Sigmoid colon (tissue), 7 donors: ENCODE results near the gene SHBG. TPM values are rescaled to one million over a fixed set of nuclear protein-coding genes. Genes with fewer than 3 reads are reported as not detected.

Source experiments
- DNase-seq: peaks from one replicate; pipeline ENCODE4 v3.0.0-alpha.2; 2019
- H3K27ac ChIP-seq, 4 donors: fragments of 200-600 bp; sonication (generic); one replicate each; pipeline ENCODE4 v1.5.1; 2016 to 2019; ENCODE audit warnings: mild to moderate bottlenecking in 1 of 4
- H3K27me3 ChIP-seq, 3 donors: fragments of 200-600 bp; sonication (generic); one replicate each; pipeline ENCODE4 v1.5.1; 2019; ENCODE audit warnings: mild to moderate bottlenecking in 1 of 3
- H3K36me3 ChIP-seq, 4 donors: fragments of 200-600 bp; sonication (generic); one replicate each; pipeline ENCODE4 v1.5.1; 2016 to 2019
- H3K4me1 ChIP-seq, 4 donors: fragments of 200-600 bp; sonication (generic); one replicate each; pipeline ENCODE4 v1.5.1; 2017 to 2019
- H3K4me3 ChIP-seq, 4 donors: fragments of 200-600 bp; sonication (generic); one replicate each; pipeline ENCODE4 v1.5.1; 2017 to 2019; ENCODE audit warnings: mild to moderate bottlenecking in 2 of 4, moderate library complexity in 1 of 4
- H3K9me3 ChIP-seq, 4 donors: fragments of 200-600 bp in 3 of 4; sonication (generic) in 3 of 4; one replicate each; pipeline versions ENCODE4 v1.5.1 to v1.6.1; 2013 to 2019
- CTCF ChIP-seq, 4 experiments: fragments of 450-650 bp in 3 of 4; fragments of 200-600 bp in 1 of 4; IDR thresholded peaks; one replicate each; pipeline ENCODE4 v1.5.1; 2016 to 2019; ENCODE audit warnings: antibody characterized with exemption in 4 of 4, mild to moderate bottlenecking in 3 of 4, moderate library complexity in 2 of 4
- EP300 ChIP-seq, 4 donors: sonication (generic); formaldehyde crosslinking; IDR thresholded peaks; one replicate each; pipeline ENCODE4 v1.6.1; 2017; ENCODE audit warnings: antibody characterized with exemption in 4 of 4
- POLR2A ChIP-seq, 2 donors: fragments of 450-650 bp; IDR thresholded peaks; one replicate each; pipeline ENCODE4 v1.6.1; 2016; ENCODE audit warnings: antibody characterized with exemption in 2 of 2, mild to moderate bottlenecking in 2 of 2, moderate library complexity in 2 of 2
- POLR2AphosphoS5 ChIP-seq, 4 donors: sonication (generic); formaldehyde crosslinking; IDR thresholded peaks; one replicate each; pipeline ENCODE4 v1.6.1; 2017; ENCODE audit warnings: antibody characterized with exemption in 4 of 4
- WGBS, 2 donors: extraction: QIAGEN DNeasy Blood & Tissue Kit; methylation state at CpG; one replicate each; pipeline ENCODE4 v1.1.7; 2013; 5-methylcytosine and 5-hydroxymethylcytosine counted together
- intact Hi-C: fragments of 100-400 bp; cut with DNase I; formaldehyde crosslinking; loops from one replicate; pipeline ENCODE4 v1.15.1; 2023
- polyA plus RNA-seq, 3 donors: library from polyadenylated mRNA; stranded (reverse); fragments of 200-250 nt; gene quantifications; one replicate each; pipeline ENCODE4 v1.2.3, GENCODE V29; 2013
- total RNA-seq, 4 donors: library from RNA; depleted of rRNA; stranded (reverse); fragments of >200 nt; gene quantifications; one replicate each; pipeline ENCODE4 v1.1.0, GENCODE V29; 2016
- donor health status: healthy with polysubstance abuse.
- donor health status: Bipolar disorder and iron deficiency.
- donor health status: healthy.

Gene SHBG
- total and polyA plus RNA-seq, 7 donors = 0.34 to 1.2 TPM; not detected in 5

GRCh38 chr17:7644775-7645174 lies 14.8 kb downstream of the SHBG start:
- intact Hi-C loops = no loop called here
- H3K36me3 ChIP-seq = no peaks in the 10 kb centered on the region
- no peak overlapping the region for H3K4me3 ChIP-seq
- H3K27ac ChIP-seq = no peak overlapping the region
- no peaks in the 10 kb centered on the region for H3K9me3 ChIP-seq
- TF ChIP-seq CTCF (IDR thresholded peaks at IDR 0.05) (no peak), EP300 (IDR thresholded peaks at IDR 0.05) (no peak), POLR2A (IDR thresholded peaks at IDR 0.05) (no peak), POLR2AphosphoS5 (IDR thresholded peaks at IDR 0.05) (no peak)
- H3K4me1 ChIP-seq = no peaks in the 10 kb centered on the region
- DNase-seq = no peak
- 75 to 83% methylated on average over 4 of the region's 4 CpGs for WGBS, 2 donors
- H3K27me3 ChIP-seq = peaks cover 0 to 36% (median 8%) of the 10 kb centered on the region in 3 donors

GRCh38 chr17:7646457-7646856 lies 16.5 kb downstream of the SHBG start:
- WGBS, 2 donors = 81 to 85% methylated on average over 9 of the region's 9 CpGs
- H3K4me1 ChIP-seq = peaks cover 0 to 16% (median 14%) of the 10 kb centered on the region in 4 donors
- intact Hi-C loops = no loop called here
- no peaks in the 10 kb centered on the region for H3K9me3 ChIP-seq
- no peak overlapping the region for H3K27ac ChIP-seq
- no peak overlapping the region for H3K4me3 ChIP-seq
- no peak for DNase-seq
- no peak for TF ChIP-seq POLR2AphosphoS5 (IDR thresholded peaks at IDR 0.05)
- TF ChIP-seq CTCF (IDR thresholded peaks at IDR 0.05) = no peak
- TF ChIP-seq EP300 (IDR thresholded peaks at IDR 0.05) = no peak
- no peak for TF ChIP-seq POLR2A (IDR thresholded peaks at IDR 0.05)
- H3K36me3 ChIP-seq = no peaks in the 10 kb centered on the region
- H3K27me3 ChIP-seq = peaks cover 7 to 53% (median 22%) of the 10 kb centered on the region in 3 donors

GRCh38 chr17:7647018-7647417 lies 17.1 kb downstream of the SHBG start:
- Histone ChIP-seq H3K4me1 (peaks cover 0 to 21% (median 18%) of the 10 kb centered on the region in 4 donors), H3K36me3 (no peaks in the 10 kb centered on the region), H3K27ac (no peak overlapping the region), H3K4me3 (no peak overlapping the region), H3K27me3 (peaks cover 11 to 59% (median 27%) of the 10 kb centered on the region in 3 donors), H3K9me3 (no peaks in the 10 kb centered on the region)
- intact Hi-C loops = no loop called here
- DNase-seq = no peak
- WGBS, 2 donors = 78 to 84% methylated on average over 4 of the region's 4 CpGs
- no peak for TF ChIP-seq CTCF (IDR thresholded peaks at IDR 0.05)

GRCh38 chr17:7650509-7651096 lies 20.7 kb downstream of the SHBG start, which contains the start of gene ATP1B2:
Gene ATP1B2 (plus strand): TSS chr17:7650926. CDS start chr17:7651519, 593 bp downstream.
- Histone ChIP-seq H3K9me3 (no peaks in the 10 kb centered on the region), H3K27ac (peak within 1 kb of the TSS; percentile 51 to 68 (median 58)), H3K4me3 (peak within 1 kb of the TSS; percentile 39 to 55 (median 52)), H3K27me3 (peaks cover 11 to 61% (median 29%) of the 10 kb centered on the region in 3 donors), H3K36me3 (no peaks in the 10 kb centered on the region), H3K4me1 (peaks cover 0 to 21% (median 18%) of the 10 kb centered on the region in 4 donors)
- peak; percentile 93 for DNase-seq
- intact Hi-C loops = loop anchor here (5.0 kb wide), 1 partner anchor 37 kb away; the partner anchor contains the start of genes TP53 and WRAP53
- TF ChIP-seq EP300 (IDR thresholded peaks at IDR 0.05) = no peak
- peak; percentile 13 to 38 (median 28) for TF ChIP-seq POLR2AphosphoS5 (IDR thresholded peaks at IDR 0.05)
- 1% methylated on average over 34 of the region's 34 CpGs for WGBS, 2 donors

GRCh38 chr17:7651097-7651664 lies 21.2 kb downstream of the SHBG start:
- intact Hi-C loops = loop anchor here (5.0 kb wide), 1 partner anchor 36 kb away; the partner anchor contains the start of genes TP53 and WRAP53
- Histone ChIP-seq H3K27ac (peak overlapping the region; percentile 51 to 68 (median 58)), H3K36me3 (no peaks in the 10 kb centered on the region), H3K4me3 (peak overlapping the region; percentile 39 to 55 (median 52)), H3K4me1 (peaks cover 0 to 21% (median 18%) of the 10 kb centered on the region in 4 donors), H3K27me3 (peaks cover 11 to 61% (median 29%) of the 10 kb centered on the region in 3 donors), H3K9me3 (no peaks in the 10 kb centered on the region)
- WGBS, 2 donors = 1 to 2% methylated on average over 45 of the region's 45 CpGs
- DNase-seq = no peak
- TF ChIP-seq EP300 (IDR thresholded peaks at IDR 0.05) (no peak), POLR2AphosphoS5 (IDR thresholded peaks at IDR 0.05) (no peak), CTCF (IDR thresholded peaks at IDR 0.05) (no peak)
